Measurements from ENCODE around the gene DBF4. TPM values are rescaled to one million over a fixed set of nuclear protein-coding genes. Genes with fewer than 3 reads are reported as not detected.
A peak's percentile ranks its signal among the peaks of the same experiment; 100 is the strongest.

DBF4 gene
- polyA plus RNA-seq, 1 of the 3 experiments (the other 2 are of a cell fraction), result 7.6 TPM

- no peak overlapping the region for H3K4me2 ChIP-seq
- no peaks in the 10 kb centered on the region for H3K79me2 ChIP-seq (ENCODE audit: insufficient read depth)
- no peak overlapping the region for H3K4me3 ChIP-seq (ENCODE audit: low read depth in 2 of 2, low read length in 1 of 2)
- H3K9ac ChIP-seq, result no peak overlapping the region
- no peaks in the 10 kb centered on the region for H4K20me1 ChIP-seq (ENCODE audit: insufficient read depth)
- ChIA-PET CTCF (interaction anchor here (0.8 to 2.3 kb wide), 2 partner anchors 16 to 40 kb away, joined by 3 to 8 read pairs; no protein-coding TSS in a partner anchor), POLR2A (interaction anchor here (0.5 kb wide), 1 partner anchor 130 kb away, joined by 3 read pairs; no protein-coding TSS in a partner anchor)
- no peak for TF ChIP-seq SMC3 (IDR thresholded peaks at IDR 0.05; ENCODE audit: low read depth, low read length)
- TF ChIP-seq MXI1 (IDR thresholded peaks at IDR 0.05; ENCODE audit: low read depth, low read length), result no peak
- H3K4me1 ChIP-seq (ENCODE audit: control insufficient read depth in 1 of 2, insufficient read depth in 2 of 2, low read depth in 1 of 2, low read length in 1 of 2), result peaks cover 0 to 8% of the 10 kb centered on the region in 2 experiments; a peak in 1 of 4 replicates
- H3F3A ChIP-seq (replicated peaks; ENCODE audit: insufficient read depth), result no peaks in the 10 kb centered on the region
- no peaks in the 10 kb centered on the region for H3K27me3 ChIP-seq (ENCODE audit: insufficient read depth)
- no peak overlapping the region for H2AFZ ChIP-seq (ENCODE audit: low read depth)
- no peaks in the 10 kb centered on the region for H3K36me3 ChIP-seq (replicated peaks in 1 of 2; ENCODE audit: control insufficient read depth in 1 of 2, insufficient read depth in 2 of 2, low read length in 1 of 2)
- H3K9me2 ChIP-seq, result no peaks in the 10 kb centered on the region
- DNase-seq, result no peak
- no peaks in the 10 kb centered on the region for H3K9me3 ChIP-seq
- H3K27ac ChIP-seq (ENCODE audit: low read depth in 2 of 2, low read length in 1 of 2), result no peak overlapping the region
- WGBS (ENCODE audit: low lambda C conversion rate), result 58% methylated on average over 6 of the region's 6 CpGs
Measured at GRCh38 chr7:87926581-87927461, 50.5 kb downstream of the DBF4 start.

GRCh38 chr7:87933605-87933952 is 57.3 kb downstream of the DBF4 start:
- H3K27me3 ChIP-seq (ENCODE audit: insufficient read depth), result no peaks in the 10 kb centered on the region
- H3K79me2 ChIP-seq (ENCODE audit: insufficient read depth), result no peaks in the 10 kb centered on the region
- WGBS (ENCODE audit: low lambda C conversion rate), result 11% methylated on average over 9 of the region's 9 CpGs
- H3K4me3 ChIP-seq (ENCODE audit: low read depth in 2 of 2, low read length in 1 of 2), result peak overlapping the region; percentile 74 to 75
- H3K9ac ChIP-seq, result no peak overlapping the region
- POLR2A ChIA-PET, result interaction anchor here (0.7 to 2.0 kb wide), 9 partner anchors 11 to 333 kb away, joined by 3 to 14 read pairs (median 4); partner anchors contain the start of genes ABCB1, DBF4 and SLC25A40
- peak overlapping the region; percentile 95 for H3K4me2 ChIP-seq
- H3K4me1 ChIP-seq (ENCODE audit: control insufficient read depth in 1 of 2, insufficient read depth in 2 of 2, low read depth in 1 of 2, low read length in 1 of 2), result peaks cover 0 to 9% of the 10 kb centered on the region in 2 experiments; a peak in 2 of 4 replicates
- H3K9me3 ChIP-seq, result no peaks in the 10 kb centered on the region
- H4K20me1 ChIP-seq (ENCODE audit: insufficient read depth), result no peaks in the 10 kb centered on the region
- no peaks in the 10 kb centered on the region for H3K9me2 ChIP-seq
- peaks cover 0 to 3% of the 10 kb centered on the region in 2 experiments for H3K36me3 ChIP-seq (replicated peaks in 1 of 2; ENCODE audit: control insufficient read depth in 1 of 2, insufficient read depth in 2 of 2, low read length in 1 of 2)
- H3K27ac ChIP-seq (ENCODE audit: low read depth in 2 of 2, low read length in 1 of 2), result peak overlapping the region in 1 of 2 experiments; percentile 78; a peak in 2 of 4 replicates
- H3F3A ChIP-seq (replicated peaks; ENCODE audit: insufficient read depth), result no peaks in the 10 kb centered on the region
- DNase-seq, result no peak
- CTCF ChIA-PET, result interaction anchor here (0.7 to 3.7 kb wide), 9 partner anchors 13 to 236 kb away, joined by 3 to 23 read pairs (median 3); no protein-coding TSS in a partner anchor
- peak overlapping the region; percentile 85 for H2AFZ ChIP-seq (ENCODE audit: low read depth)
- TF ChIP-seq USF1 (IDR thresholded peaks at IDR 0.05; ENCODE audit: borderline replicate concordance, low read depth), result no peak
- no peak for TF ChIP-seq GABPA (IDR thresholded peaks at IDR 0.05; ENCODE audit: low read depth)
- no peak for TF ChIP-seq FOXJ3 (CRISPR knock-in tag; IDR thresholded peaks at IDR 0.05)
- TF ChIP-seq CTCF (IDR thresholded peaks at IDR 0.05), result no peak
- TF ChIP-seq MEF2A (IDR thresholded peaks at IDR 0.05; ENCODE audit: borderline replicate concordance, low read depth), result no peak
- no peak for TF ChIP-seq NFIC (IDR thresholded peaks at IDR 0.05; ENCODE audit: borderline replicate concordance)
- no peak for TF ChIP-seq YY1 (IDR thresholded peaks at IDR 0.05; ENCODE audit: low read depth)
- TF ChIP-seq TCF12 (IDR thresholded peaks at IDR 0.05), result no peak
- no peak for TF ChIP-seq PBX3 (IDR thresholded peaks at IDR 0.05)
- no peak for TF ChIP-seq GATA2 (CRISPR knock-in tag; IDR thresholded peaks at IDR 0.05)
- no peak for TF ChIP-seq MXI1 (IDR thresholded peaks at IDR 0.05; ENCODE audit: low read depth, low read length)
- TF ChIP-seq IRF3 (IDR thresholded peaks at IDR 0.05; ENCODE audit: low read depth, low read length), result no peak
- TF ChIP-seq USF2 (IDR thresholded peaks at IDR 0.05; ENCODE audit: borderline replicate concordance, low read depth, low read length), result no peak
- TF ChIP-seq SIN3A (IDR thresholded peaks at IDR 0.05; ENCODE audit: borderline replicate concordance, low read depth, low read length), result no peak
- TF ChIP-seq SMC3 (IDR thresholded peaks at IDR 0.05; ENCODE audit: low read depth, low read length), result no peak
- TF ChIP-seq POLR2AphosphoS5 (IDR thresholded peaks at IDR 0.05; ENCODE audit: low read depth, low read length), result no peak
- TF ChIP-seq TEAD4 (IDR thresholded peaks at IDR 0.05; ENCODE audit: borderline replicate concordance, insufficient read depth), result no peak
